Panc1 (cell line): ENCODE measurements around the gene KCNT1.

Experiments used
- POLR2AphosphoS5 ChIP-seq: IDR thresholded peaks from 2 replicates; pipeline ENCODE4 v1.6.1; 2012; ENCODE audit warnings: mild to moderate bottlenecking, low read depth, low read length, moderate library complexity
- SIN3A ChIP-seq: IDR thresholded peaks from 2 replicates; pipeline ENCODE4 v1.6.1; 2012; ENCODE audit warnings: low read depth, mild to moderate bottlenecking, low read length, moderate library complexity, borderline replicate concordance; ENCODE audit not compliant: insufficient read depth
- TF ChIP-seq, protein P1 (sequence below): fragments of 450-650 bp; IDR thresholded peaks from 2 replicates; pipeline ENCODE4 v1.5.1; 2017; ENCODE audit warnings: mild to moderate bottlenecking
- TF ChIP-seq, protein P2 (sequence below), 2 experiments: IDR thresholded peaks; 2 replicates each; pipeline ENCODE4 v1.6.1; 2011 to 2012; ENCODE audit warnings: low read depth in 2 of 2, control low read depth in 1 of 2, low read length in 1 of 2, mild to moderate bottlenecking in 1 of 2, moderate library complexity in 1 of 2; ENCODE audit not compliant: insufficient read depth in 1 of 2

DNA sequence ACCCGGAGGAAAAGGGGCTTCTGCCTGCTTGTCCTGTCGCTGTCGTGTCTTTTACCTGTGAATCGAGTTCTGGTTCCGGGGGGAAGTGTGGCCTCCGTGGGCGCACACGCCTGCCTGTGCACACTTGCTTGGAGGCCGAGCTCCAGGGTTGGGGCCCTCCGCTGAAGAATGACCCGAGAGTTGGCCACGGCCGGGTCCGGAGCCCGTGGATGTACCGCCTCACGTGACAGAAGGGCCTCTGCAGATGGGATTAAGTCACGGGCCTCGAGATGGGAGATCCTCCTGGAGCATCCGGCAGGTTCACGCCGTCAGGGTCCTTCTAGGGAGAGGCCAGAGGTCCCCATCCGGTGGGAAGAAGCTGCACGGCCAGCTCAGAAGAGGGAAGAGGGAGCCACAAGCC, 81.0 kb downstream of the KCNT1 start:
- TF ChIP-seq POLR2AphosphoS5: no peak
- TF ChIP-seq, protein P1, sequence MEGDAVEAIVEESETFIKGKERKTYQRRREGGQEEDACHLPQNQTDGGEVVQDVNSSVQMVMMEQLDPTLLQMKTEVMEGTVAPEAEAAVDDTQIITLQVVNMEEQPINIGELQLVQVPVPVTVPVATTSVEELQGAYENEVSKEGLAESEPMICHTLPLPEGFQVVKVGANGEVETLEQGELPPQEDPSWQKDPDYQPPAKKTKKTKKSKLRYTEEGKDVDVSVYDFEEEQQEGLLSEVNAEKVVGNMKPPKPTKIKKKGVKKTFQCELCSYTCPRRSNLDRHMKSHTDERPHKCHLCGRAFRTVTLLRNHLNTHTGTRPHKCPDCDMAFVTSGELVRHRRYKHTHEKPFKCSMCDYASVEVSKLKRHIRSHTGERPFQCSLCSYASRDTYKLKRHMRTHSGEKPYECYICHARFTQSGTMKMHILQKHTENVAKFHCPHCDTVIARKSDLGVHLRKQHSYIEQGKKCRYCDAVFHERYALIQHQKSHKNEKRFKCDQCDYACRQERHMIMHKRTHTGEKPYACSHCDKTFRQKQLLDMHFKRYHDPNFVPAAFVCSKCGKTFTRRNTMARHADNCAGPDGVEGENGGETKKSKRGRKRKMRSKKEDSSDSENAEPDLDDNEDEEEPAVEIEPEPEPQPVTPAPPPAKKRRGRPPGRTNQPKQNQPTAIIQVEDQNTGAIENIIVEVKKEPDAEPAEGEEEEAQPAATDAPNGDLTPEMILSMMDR: no peak
- TF ChIP-seq, protein P2, sequence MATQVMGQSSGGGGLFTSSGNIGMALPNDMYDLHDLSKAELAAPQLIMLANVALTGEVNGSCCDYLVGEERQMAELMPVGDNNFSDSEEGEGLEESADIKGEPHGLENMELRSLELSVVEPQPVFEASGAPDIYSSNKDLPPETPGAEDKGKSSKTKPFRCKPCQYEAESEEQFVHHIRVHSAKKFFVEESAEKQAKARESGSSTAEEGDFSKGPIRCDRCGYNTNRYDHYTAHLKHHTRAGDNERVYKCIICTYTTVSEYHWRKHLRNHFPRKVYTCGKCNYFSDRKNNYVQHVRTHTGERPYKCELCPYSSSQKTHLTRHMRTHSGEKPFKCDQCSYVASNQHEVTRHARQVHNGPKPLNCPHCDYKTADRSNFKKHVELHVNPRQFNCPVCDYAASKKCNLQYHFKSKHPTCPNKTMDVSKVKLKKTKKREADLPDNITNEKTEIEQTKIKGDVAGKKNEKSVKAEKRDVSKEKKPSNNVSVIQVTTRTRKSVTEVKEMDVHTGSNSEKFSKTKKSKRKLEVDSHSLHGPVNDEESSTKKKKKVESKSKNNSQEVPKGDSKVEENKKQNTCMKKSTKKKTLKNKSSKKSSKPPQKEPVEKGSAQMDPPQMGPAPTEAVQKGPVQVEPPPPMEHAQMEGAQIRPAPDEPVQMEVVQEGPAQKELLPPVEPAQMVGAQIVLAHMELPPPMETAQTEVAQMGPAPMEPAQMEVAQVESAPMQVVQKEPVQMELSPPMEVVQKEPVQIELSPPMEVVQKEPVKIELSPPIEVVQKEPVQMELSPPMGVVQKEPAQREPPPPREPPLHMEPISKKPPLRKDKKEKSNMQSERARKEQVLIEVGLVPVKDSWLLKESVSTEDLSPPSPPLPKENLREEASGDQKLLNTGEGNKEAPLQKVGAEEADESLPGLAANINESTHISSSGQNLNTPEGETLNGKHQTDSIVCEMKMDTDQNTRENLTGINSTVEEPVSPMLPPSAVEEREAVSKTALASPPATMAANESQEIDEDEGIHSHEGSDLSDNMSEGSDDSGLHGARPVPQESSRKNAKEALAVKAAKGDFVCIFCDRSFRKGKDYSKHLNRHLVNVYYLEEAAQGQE (IDR thresholded peaks at IDR 0.05; ENCODE audit: insufficient read depth in 1 of 2, low read depth in 2 of 2, low read length in 1 of 2): no peak
- no peak for TF ChIP-seq SIN3A
